ENCODE measurements around the gene SHROOM3. TPM values are rescaled to one million over a fixed set of nuclear protein-coding genes. Genes with fewer than 3 reads are reported as not detected.

SHROOM3 gene
- total and polyA plus RNA-seq, 2 experiments from 2014 or later, result 11.3 to 73.5 TPM

- no peak for TF ChIP-seq NANOG (IDR thresholded peaks at IDR 0.05; ENCODE audit: borderline replicate concordance)
- no peak for TF ChIP-seq JUNB (IDR thresholded peaks at IDR 0.05; ENCODE audit: unreplicated experiment)
- TF ChIP-seq ZNF462 (CRISPR knock-in tag; IDR thresholded peaks at IDR 0.05), result no peak
- no peak for TF ChIP-seq ETS1 (IDR thresholded peaks at IDR 0.05)
Observed at GRCh38 chr4:76703676-76704075, 268.6 kb downstream of the SHROOM3 start (continued).

- TF ChIP-seq POLR2AphosphoS5 (IDR thresholded peaks at IDR 0.05; ENCODE audit: low read depth) (no peak), ZNF114 (CRISPR knock-in tag; IDR thresholded peaks at IDR 0.05) (no peak)
- no peak overlapping the region for H2AFZ ChIP-seq
- peak; percentile 64 for DNase-seq (ENCODE audit: low spot score)
- H3K27me3 ChIP-seq (ENCODE audit: insufficient read depth), result no peaks in the 10 kb centered on the region
- Mint-ChIP-seq H3K27ac (peak overlapping the region; percentile 8; the same call in 1 of the 2 replicates), H3K27me3 (ENCODE audit: insufficient read depth, low read depth, poor library complexity) (no peaks in the 10 kb centered on the region), H3K4me1 (peaks cover 81% of the 10 kb centered on the region), H3K36me3 (ENCODE audit: low read depth) (peaks cover 6% of the 10 kb centered on the region; the same call in 2 of the 3 replicates), H3K4me3 (peak overlapping the region; percentile 28; the same call in 2 of the 3 replicates), H3K9me3 (no peaks in the 10 kb centered on the region)
- peak overlapping the region; percentile 14 for H3K4me2 ChIP-seq
- peaks cover 90% of the 10 kb centered on the region for H3K79me2 ChIP-seq (replicated peaks; ENCODE audit: insufficient read depth)
- H3K27ac ChIP-seq (ENCODE audit: low read depth), result peak overlapping the region; percentile 63
- H3K36me3 ChIP-seq (ENCODE audit: insufficient read depth), result 0 out of 2 replicates have a peak, but pooled peaks cover under 1% of the 10 kb centered on the region
- H4K20me1 ChIP-seq (replicated peaks; ENCODE audit: insufficient read depth), result peaks cover 50% of the 10 kb centered on the region
- H3K4me3 ChIP-seq, result peak overlapping the region; percentile 14; the same call in 1 of the 2 replicates
- H3K9me2 ChIP-seq (ENCODE audit: insufficient read depth), result no peaks in the 10 kb centered on the region; the same call in 1 of the 2 replicates
- peaks cover 8% of the 10 kb centered on the region; the same call in 1 of the 2 replicates for H3F3A ChIP-seq (replicated peaks; ENCODE audit: low read depth)
- ATAC-seq, result peak; percentile 20
- peaks cover 62% of the 10 kb centered on the region for H3K4me1 ChIP-seq (ENCODE audit: insufficient read depth)
Observed at GRCh38 chr4:76704133-76704881, 269.3 kb downstream of the SHROOM3 start.

All from GM23338 (cell line).